Fibroblast of lung (primary cell): ENCODE measurements around the gene RAB1B. TPM values are rescaled to one million over a fixed set of nuclear protein-coding genes. Genes with fewer than 3 reads are reported as not detected.

Source experiments
- DNase-seq, 2 donors: peaks; one replicate each; pipeline versions ENCODE4 v3.0.0 to v3.0.0-alpha.2; 2010; ENCODE audit warnings: low read depth in 2 of 2
- H2AFZ ChIP-seq: 2 replicates; pipeline ENCODE4 v1.5.1; 2012; ENCODE audit warnings: low read length, control low read depth, inconsistent platforms
- H3K27ac ChIP-seq: 2 replicates; pipeline ENCODE4 v1.5.1; 2011; ENCODE audit warnings: low read length, control low read depth; ENCODE audit not compliant: insufficient read depth
- H3K27me3 ChIP-seq: 2 replicates; pipeline ENCODE4 v1.5.1; 2011; ENCODE audit warnings: mild to moderate bottlenecking, low read length; ENCODE audit not compliant: control insufficient read depth, insufficient read depth
- H3K36me3 ChIP-seq: 2 replicates; pipeline ENCODE4 v1.5.1; 2011; ENCODE audit warnings: low read length; ENCODE audit not compliant: control insufficient read depth, insufficient read depth
- H3K4me1 ChIP-seq: 2 replicates; pipeline ENCODE4 v1.5.1; 2011; ENCODE audit warnings: low read length; ENCODE audit not compliant: control insufficient read depth, insufficient read depth; ENCODE audit errors: extremely low read depth
- H3K4me2 ChIP-seq: 2 replicates; pipeline ENCODE4 v1.5.1; 2011; ENCODE audit warnings: low read length, control low read depth; ENCODE audit not compliant: insufficient read depth; ENCODE audit errors: extremely low read depth
- H3K4me3 ChIP-seq, 4 experiments: fragments of 200-600 bp in 1 of 4; sonication (generic) in 1 of 4; replicated peaks in 1 of 4; 2 replicates each; pipeline ENCODE4 v1.5.1; 2011 to 2016; ENCODE audit warnings: low read length in 4 of 4, low read depth in 3 of 4, mild to moderate bottlenecking in 3 of 4, control low read depth in 2 of 4, inconsistent platforms in 1 of 4, mixed read lengths in 1 of 4; ENCODE audit not compliant: insufficient read depth in 1 of 4; ENCODE audit errors: control extremely low read depth in 1 of 4
- H3K79me2 ChIP-seq: 2 replicates; pipeline ENCODE4 v1.5.1; 2012; ENCODE audit warnings: mild to moderate bottlenecking, low read length, inconsistent platforms; ENCODE audit not compliant: control insufficient read depth, insufficient read depth
- H3K9ac ChIP-seq: 2 replicates; pipeline ENCODE4 v1.5.1; 2011; ENCODE audit warnings: mild to moderate bottlenecking, low read length, control low read depth; ENCODE audit not compliant: insufficient read depth
- H3K9me3 ChIP-seq: 2 replicates; pipeline ENCODE4 v1.5.1; 2012; ENCODE audit warnings: low read depth, low read length; ENCODE audit not compliant: control insufficient read depth, insufficient read depth
- H4K20me1 ChIP-seq: 2 replicates; pipeline ENCODE4 v1.5.1; 2011; ENCODE audit warnings: low read length; ENCODE audit not compliant: control insufficient read depth, insufficient read depth; ENCODE audit errors: extremely low read depth
- CTCF ChIP-seq, 2 donors: IDR thresholded peaks in 1 of 2; conservative IDR thresholded peaks in 1 of 2; 1 replicate in 1 of 2; 2 replicates in 1 of 2; pipeline ENCODE4 v1.5.1; 2011 to 2012; ENCODE audit warnings: low read length in 2 of 2, control low read depth in 1 of 2, inconsistent platforms in 1 of 2, low read depth in 1 of 2, mild to moderate bottlenecking in 1 of 2
- EZH2 ChIP-seq: IDR thresholded peaks from 2 replicates; pipeline ENCODE4 v1.5.1; 2012; ENCODE audit warnings: low read length, control low read depth, mild to moderate bottlenecking; ENCODE audit errors: missing control alignments
- polyA plus RNA-seq, 2 donors: library from polyadenylated mRNA; depleted of rRNA in 1 of 2; stranded (reverse) in 1 of 2; unstranded in 1 of 2; fragments of >200 nt; gene quantifications; 2 replicates each; pipeline ENCODE4 v1.2.1, GENCODE V29; 2011 to 2012; ENCODE audit warnings: missing spikeins in 1 of 2
- total RNA-seq: library from RNA; depleted of rRNA; stranded (reverse); fragments of >200 nt; gene quantifications from 2 replicates; pipeline ENCODE4 v1.2.1, GENCODE V29; 2014

RAB1B gene
- total and polyA plus RNA-seq, 2 donors (not counting 1 experiment from before 2014, with no cell fraction given) = 63.6 to 140 TPM

GRCh38 chr11:66230156-66230555 lies 38.3 kb upstream of the RAB1B start:
- Histone ChIP-seq H3K36me3 (peaks cover 3% of the 10 kb centered on the region), H3K4me3 (no peak overlapping the region), H3K4me1 (no peaks in the 10 kb centered on the region), H3K9me3 (no peaks in the 10 kb centered on the region), H4K20me1 (no peaks in the 10 kb centered on the region), H3K4me2 (no peak overlapping the region), H3K27ac (no peak overlapping the region), H3K9ac (no peak overlapping the region), H3K79me2 (no peaks in the 10 kb centered on the region), H2AFZ (no peak overlapping the region), H3K27me3 (no peaks in the 10 kb centered on the region)
- TF ChIP-seq CTCF (conservative IDR thresholded peaks at IDR 0.05 in 1 of 2, IDR thresholded peaks at IDR 0.05 in 1 of 2; ENCODE audit: low read depth in 1 of 2, low read length in 2 of 2) = no peak
- no peak for TF ChIP-seq EZH2
- no peak for DNase-seq

GRCh38 chr11:66230978-66231377 lies 37.5 kb upstream of the RAB1B start:
- Histone ChIP-seq H3K79me2 (no peaks in the 10 kb centered on the region), H3K27ac (no peak overlapping the region), H3K27me3 (no peaks in the 10 kb centered on the region), H3K4me2 (no peak overlapping the region), H3K36me3 (peaks cover 3% of the 10 kb centered on the region), H3K9me3 (no peaks in the 10 kb centered on the region), H3K4me1 (no peaks in the 10 kb centered on the region), H3K4me3 (no peak overlapping the region), H4K20me1 (no peaks in the 10 kb centered on the region), H2AFZ (no peak overlapping the region), H3K9ac (no peak overlapping the region)
- TF ChIP-seq CTCF (conservative IDR thresholded peaks at IDR 0.05 in 1 of 2, IDR thresholded peaks at IDR 0.05 in 1 of 2; ENCODE audit: low read depth in 1 of 2, low read length in 2 of 2) (no peak), EZH2 (no peak)
- DNase-seq = no peak

GRCh38 chr11:66231561-66231960 lies 36.9 kb upstream of the RAB1B start:
- no peak for DNase-seq
- Histone ChIP-seq H3K27ac (no peak overlapping the region), H4K20me1 (no peaks in the 10 kb centered on the region), H3K27me3 (no peaks in the 10 kb centered on the region), H3K36me3 (peaks cover 3% of the 10 kb centered on the region), H3K9ac (no peak overlapping the region), H3K79me2 (no peaks in the 10 kb centered on the region), H2AFZ (no peak overlapping the region), H3K4me1 (no peaks in the 10 kb centered on the region), H3K9me3 (no peaks in the 10 kb centered on the region), H3K4me2 (no peak overlapping the region), H3K4me3 (no peak overlapping the region)
- TF ChIP-seq CTCF (conservative IDR thresholded peaks at IDR 0.05 in 1 of 2, IDR thresholded peaks at IDR 0.05 in 1 of 2; ENCODE audit: low read depth in 1 of 2, low read length in 2 of 2) (no peak), EZH2 (no peak)
